ENCODE data around the gene CCDC183. TPM values are rescaled to one million over a fixed set of nuclear protein-coding genes. Genes with fewer than 3 reads are reported as not detected.

The CCDC183 gene
- total RNA-seq, 1 donor from 2014 or later: not detected

DNA sequence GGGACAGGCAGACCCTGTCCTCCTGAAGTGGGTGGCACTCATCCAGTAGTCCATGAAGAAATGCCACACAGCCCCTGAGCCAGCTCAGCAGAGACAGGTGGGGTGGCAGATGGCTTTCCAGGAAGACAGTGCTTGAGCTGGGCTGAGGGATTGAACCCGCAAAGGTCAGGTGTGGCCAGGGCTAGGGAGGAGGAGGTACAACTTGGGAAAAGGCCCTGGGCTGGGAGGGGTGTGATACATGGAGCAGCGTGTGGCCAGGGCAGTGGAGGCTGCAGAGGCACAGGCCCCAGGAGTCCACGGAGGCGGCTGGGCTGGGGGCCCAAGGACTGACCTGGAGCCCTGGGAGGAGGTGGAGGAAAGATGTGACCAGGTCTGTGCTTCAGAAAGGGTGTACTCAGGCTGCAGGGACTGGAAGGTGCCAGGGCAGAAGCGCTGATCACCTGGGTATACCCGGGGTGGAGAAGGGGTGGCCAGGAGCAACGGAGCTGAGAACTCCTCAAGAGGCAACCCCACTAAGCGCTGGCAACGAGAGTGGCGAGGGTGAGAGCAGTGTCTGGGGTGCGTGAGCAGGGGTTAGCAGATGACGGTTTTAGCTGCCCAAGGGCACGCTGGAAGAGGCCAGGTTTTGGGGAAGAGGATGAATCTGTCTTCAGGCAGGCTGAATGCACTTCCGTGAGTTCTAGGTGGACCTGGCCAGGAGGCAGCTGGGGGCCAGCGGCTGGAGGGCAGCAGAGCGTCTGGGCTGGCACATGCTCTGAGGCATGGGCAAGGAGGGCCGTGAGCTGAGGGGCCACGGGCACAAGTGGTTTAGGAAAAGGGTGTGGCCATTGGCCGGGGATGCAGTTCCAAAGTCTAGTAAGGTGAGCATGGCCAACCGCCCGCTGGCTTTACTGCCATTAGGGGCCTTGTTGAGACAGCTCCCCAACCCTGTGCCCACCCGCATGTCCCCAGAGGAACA lies 7.7 kb downstream of the CCDC183 start:
- ChIA-PET CTCF (interaction anchor here (1.4 kb wide), 1 partner anchor 13 kb away, joined by 3 read pairs; no protein-coding TSS in a partner anchor), POLR2A (interaction anchor here (0.5 to 0.7 kb wide), 3 partner anchors 145 to 350 kb away, joined by 3 to 7 read pairs (median 3); no protein-coding TSS in a partner anchor)
- Mint-ChIP-seq H3K27me3 (no peaks in the 10 kb centered on the region), H3K4me1 (peaks cover 37% of the 10 kb centered on the region), H3K9me3 (no peaks in the 10 kb centered on the region), H3K36me3 (ENCODE audit: low read depth) (peaks cover 9% of the 10 kb centered on the region), H3K27ac (no peak overlapping the region), H3K4me3 (no peak overlapping the region)
- TF ChIP-seq, protein P1, sequence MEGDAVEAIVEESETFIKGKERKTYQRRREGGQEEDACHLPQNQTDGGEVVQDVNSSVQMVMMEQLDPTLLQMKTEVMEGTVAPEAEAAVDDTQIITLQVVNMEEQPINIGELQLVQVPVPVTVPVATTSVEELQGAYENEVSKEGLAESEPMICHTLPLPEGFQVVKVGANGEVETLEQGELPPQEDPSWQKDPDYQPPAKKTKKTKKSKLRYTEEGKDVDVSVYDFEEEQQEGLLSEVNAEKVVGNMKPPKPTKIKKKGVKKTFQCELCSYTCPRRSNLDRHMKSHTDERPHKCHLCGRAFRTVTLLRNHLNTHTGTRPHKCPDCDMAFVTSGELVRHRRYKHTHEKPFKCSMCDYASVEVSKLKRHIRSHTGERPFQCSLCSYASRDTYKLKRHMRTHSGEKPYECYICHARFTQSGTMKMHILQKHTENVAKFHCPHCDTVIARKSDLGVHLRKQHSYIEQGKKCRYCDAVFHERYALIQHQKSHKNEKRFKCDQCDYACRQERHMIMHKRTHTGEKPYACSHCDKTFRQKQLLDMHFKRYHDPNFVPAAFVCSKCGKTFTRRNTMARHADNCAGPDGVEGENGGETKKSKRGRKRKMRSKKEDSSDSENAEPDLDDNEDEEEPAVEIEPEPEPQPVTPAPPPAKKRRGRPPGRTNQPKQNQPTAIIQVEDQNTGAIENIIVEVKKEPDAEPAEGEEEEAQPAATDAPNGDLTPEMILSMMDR (IDR thresholded peaks at IDR 0.05): no peak
- intact Hi-C loops (cut with micrococcal nuclease): no loop called here
- DNase-seq (no peak), ATAC-seq (ENCODE audit: low read depth) (no peak)

DNA sequence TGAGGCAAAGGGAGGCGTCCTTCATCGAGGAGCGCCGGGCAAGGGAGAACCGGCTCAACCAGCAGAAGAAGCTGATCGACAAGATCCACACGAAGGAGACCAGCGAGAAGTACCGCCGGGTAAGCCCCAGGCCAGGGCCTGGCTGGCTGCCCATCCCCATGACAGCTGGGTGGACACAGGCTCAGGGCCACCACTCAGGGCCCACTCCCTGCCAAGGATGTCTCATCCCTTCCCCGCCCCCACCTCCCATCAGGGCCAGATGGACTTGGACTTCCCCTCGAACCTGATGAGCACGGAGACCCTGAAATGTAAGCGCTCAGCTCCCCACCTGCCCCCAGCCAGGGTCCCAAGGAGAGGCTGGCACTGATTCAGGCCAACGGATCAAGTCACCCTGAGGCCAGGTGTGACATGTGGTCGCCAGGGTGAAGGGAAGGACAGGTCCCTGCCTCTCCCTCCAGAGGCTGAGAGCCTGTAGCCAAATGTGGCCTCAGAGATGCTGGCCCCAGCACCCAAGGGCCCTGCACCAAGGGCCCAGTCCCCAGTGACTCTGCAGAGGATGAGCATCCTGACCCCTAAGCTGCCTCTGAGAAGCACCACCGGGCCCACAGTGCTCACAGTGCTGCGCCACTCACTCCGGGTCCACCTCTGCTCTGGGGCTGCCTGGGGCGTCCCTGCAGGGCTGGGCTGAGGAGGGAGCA lies 8.5 kb downstream of the CCDC183 start:
- Mint-ChIP-seq H3K27me3 (no peaks in the 10 kb centered on the region), H3K36me3 (ENCODE audit: low read depth) (peaks cover 12% of the 10 kb centered on the region), H3K9me3 (no peaks in the 10 kb centered on the region), H3K4me1 (peaks cover 41% of the 10 kb centered on the region), H3K4me3 (no peak overlapping the region), H3K27ac (no peak overlapping the region)
- CTCF ChIA-PET: no interaction called here
- ATAC-seq (ENCODE audit: low read depth) (no peak), DNase-seq (no peak)
- POLR2A ChIA-PET: interaction anchor here (0.5 kb wide), 1 partner anchor 144 kb away, joined by 7 read pairs; no protein-coding TSS in a partner anchor
- intact Hi-C loops (cut with micrococcal nuclease): loop anchor here (5.0 kb wide), 1 partner anchor 188 kb away; the partner anchor contains the start of gene PAXX
- TF ChIP-seq, protein P1 (IDR thresholded peaks at IDR 0.05): no peak

DNA sequence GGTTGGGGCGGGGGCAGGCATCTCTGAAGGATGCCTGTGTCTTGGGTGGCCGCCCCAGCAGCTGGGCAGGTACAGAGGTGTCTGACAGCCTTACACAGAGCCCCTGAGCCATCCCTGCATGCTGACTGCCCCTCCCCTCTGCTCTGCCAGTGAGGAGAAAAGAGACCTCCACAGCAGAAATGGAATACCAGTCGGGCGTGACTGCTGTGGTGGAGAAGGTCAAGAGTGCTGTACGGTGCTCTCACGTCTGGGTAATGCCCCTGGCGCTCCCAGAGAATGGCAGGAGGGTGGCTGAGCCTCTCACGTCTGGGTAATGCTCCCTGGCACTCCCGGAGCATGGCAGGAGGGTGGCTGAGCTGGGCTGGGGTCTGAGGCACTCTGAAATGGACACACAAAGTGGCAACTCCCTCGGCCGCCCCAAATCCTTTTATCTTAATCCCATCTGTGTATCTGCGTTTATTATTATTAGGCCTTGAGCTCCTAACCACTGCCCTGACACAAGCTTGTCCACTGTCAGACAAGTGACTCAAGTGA lies 9.1 kb downstream of the CCDC183 start:
- peaks cover 42% of the 10 kb centered on the region for H3K4me1 Mint-ChIP-seq
- no peak overlapping the region for H3K4me3 Mint-ChIP-seq
- TF ChIP-seq, protein P1 (IDR thresholded peaks at IDR 0.05): no peak
- POLR2A ChIA-PET: interaction anchor here (0.6 kb wide), 1 partner anchor 335 kb away, joined by 4 read pairs; no protein-coding TSS in a partner anchor
- H3K9me3 Mint-ChIP-seq: no peaks in the 10 kb centered on the region
- DNase-seq: no peak
- CTCF ChIA-PET: interaction anchor here (4.0 kb wide), 1 partner anchor 37 kb away, joined by 17 read pairs; the partner anchor contains the start of gene AJM1
- no peaks in the 10 kb centered on the region for H3K27me3 Mint-ChIP-seq
- no peak overlapping the region for H3K27ac Mint-ChIP-seq
- H3K36me3 Mint-ChIP-seq (ENCODE audit: low read depth): peaks cover 18% of the 10 kb centered on the region
- intact Hi-C loops (cut with micrococcal nuclease): loop anchor here (5.0 kb wide), 1 partner anchor 187 kb away; the partner anchor contains the start of gene PAXX
- ATAC-seq (ENCODE audit: low read depth): no peak

DNA sequence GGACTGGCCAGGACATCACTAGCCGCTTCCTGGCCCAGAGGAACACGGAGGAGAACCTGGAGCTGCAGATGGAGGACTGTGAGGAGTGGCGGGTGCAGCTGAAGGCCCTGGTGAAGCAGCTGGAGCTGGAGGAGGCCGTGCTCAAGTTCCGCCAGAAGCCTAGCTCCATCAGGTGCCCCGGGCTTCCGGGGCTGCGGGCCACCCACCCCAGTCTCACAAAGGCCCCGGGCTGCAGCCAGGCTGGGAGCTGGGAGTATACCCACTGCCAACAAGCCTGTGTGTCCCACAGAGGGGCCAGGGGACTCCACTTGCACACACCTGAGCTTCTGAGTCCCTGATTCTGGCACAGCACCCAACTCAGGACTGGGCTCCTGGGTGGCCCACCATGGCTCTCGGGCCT lies 9.9 kb downstream of the CCDC183 start:
- ATAC-seq (ENCODE audit: low read depth) (no peak), DNase-seq (no peak)
- intact Hi-C loops (cut with micrococcal nuclease): loop anchor here (2.0 to 5.0 kb wide), 3 partner anchors 37 to 186 kb away; partner anchors contain the start of genes AJM1, PAXX and TRAF2
- Mint-ChIP-seq H3K36me3 (ENCODE audit: low read depth) (peaks cover 19% of the 10 kb centered on the region), H3K27me3 (no peaks in the 10 kb centered on the region), H3K27ac (no peak overlapping the region), H3K4me3 (peak overlapping the region; percentile 88), H3K4me1 (peaks cover 38% of the 10 kb centered on the region), H3K9me3 (no peaks in the 10 kb centered on the region)
- ChIA-PET CTCF (interaction anchor here (4.0 kb wide), 1 partner anchor 36 kb away, joined by 17 read pairs; the partner anchor contains the start of gene AJM1), POLR2A (interaction anchor here (0.6 to 2.0 kb wide), 3 partner anchors 8 to 334 kb away, joined by 4 to 11 read pairs (median 4); partner anchors contain the start of gene PAXX)
- TF ChIP-seq, protein P1 (IDR thresholded peaks at IDR 0.05): no peak
